Adrenal gland (tissue), 5 donors: ENCODE measurements around the gene TNS4.

Experiments
- POLR2A ChIP-seq, 2 donors: fragments of 450-650 bp; IDR thresholded peaks; one replicate each; pipeline ENCODE4 v1.6.1; 2017; ENCODE audit warnings: antibody characterized with exemption in 2 of 2, mild to moderate bottlenecking in 2 of 2, moderate library complexity in 1 of 2
- TF ChIP-seq, protein P1 (sequence below), 6 experiments: fragments of 450-650 bp in 4 of 6; fragments of 200-600 bp in 2 of 6; sonication (generic) in 1 of 6; IDR thresholded peaks; 1 replicate in 5 of 6; 2 replicates in 1 of 6; pipeline versions ENCODE4 v1.5.1 to v1.8.0; 2016 to 2021; ENCODE audit warnings: antibody characterized with exemption in 6 of 6, mild to moderate bottlenecking in 2 of 6, moderate library complexity in 1 of 6
- donor health status: DM: no; HTN: no; CAD: no.

DNA sequence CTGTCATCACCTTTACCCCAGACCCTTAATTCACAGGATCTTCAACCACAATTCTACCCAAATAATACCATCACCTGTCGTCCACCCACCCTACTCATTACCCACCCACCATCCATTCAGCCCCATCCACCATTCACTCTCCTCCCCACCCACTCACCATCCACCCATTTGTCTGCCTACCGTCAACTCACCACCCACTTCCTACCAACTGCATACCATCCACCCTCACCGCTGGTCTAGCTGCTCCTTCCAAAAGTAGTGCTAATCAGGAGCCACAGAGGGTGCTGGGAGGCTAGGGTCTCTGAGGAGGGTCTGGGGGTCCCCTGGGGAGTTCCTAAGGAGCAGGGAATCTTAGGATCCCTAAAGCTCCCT, 70.2 kb downstream of the TNS4 start:
- TF ChIP-seq, protein P1, sequence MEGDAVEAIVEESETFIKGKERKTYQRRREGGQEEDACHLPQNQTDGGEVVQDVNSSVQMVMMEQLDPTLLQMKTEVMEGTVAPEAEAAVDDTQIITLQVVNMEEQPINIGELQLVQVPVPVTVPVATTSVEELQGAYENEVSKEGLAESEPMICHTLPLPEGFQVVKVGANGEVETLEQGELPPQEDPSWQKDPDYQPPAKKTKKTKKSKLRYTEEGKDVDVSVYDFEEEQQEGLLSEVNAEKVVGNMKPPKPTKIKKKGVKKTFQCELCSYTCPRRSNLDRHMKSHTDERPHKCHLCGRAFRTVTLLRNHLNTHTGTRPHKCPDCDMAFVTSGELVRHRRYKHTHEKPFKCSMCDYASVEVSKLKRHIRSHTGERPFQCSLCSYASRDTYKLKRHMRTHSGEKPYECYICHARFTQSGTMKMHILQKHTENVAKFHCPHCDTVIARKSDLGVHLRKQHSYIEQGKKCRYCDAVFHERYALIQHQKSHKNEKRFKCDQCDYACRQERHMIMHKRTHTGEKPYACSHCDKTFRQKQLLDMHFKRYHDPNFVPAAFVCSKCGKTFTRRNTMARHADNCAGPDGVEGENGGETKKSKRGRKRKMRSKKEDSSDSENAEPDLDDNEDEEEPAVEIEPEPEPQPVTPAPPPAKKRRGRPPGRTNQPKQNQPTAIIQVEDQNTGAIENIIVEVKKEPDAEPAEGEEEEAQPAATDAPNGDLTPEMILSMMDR (IDR thresholded peaks at IDR 0.05): no peak
- no peak for TF ChIP-seq POLR2A (IDR thresholded peaks at IDR 0.05)
